Stomach (tissue), 9 donors: Measurements from ENCODE around the gene CKAP2. TPM values are rescaled to one million over a fixed set of nuclear protein-coding genes. Genes with fewer than 3 reads are reported as not detected.
"Not testable (repeated sequence)": the region's sequence is repeated elsewhere in the genome, so short reads cannot be mapped to it uniquely, and the experiment has no call there.

Experiments used
- DNase-seq, 2 donors: peaks; one replicate each; pipeline versions ENCODE4 v3.0.0 to v3.0.0-alpha.2; 2013 to 2019
- H3K27ac ChIP-seq, 5 donors: fragments of 200-600 bp in 4 of 5; sonication (generic) in 4 of 5; one replicate each; pipeline ENCODE4 v1.5.1; 2013 to 2019; ENCODE audit warnings: mild to moderate bottlenecking in 1 of 5, moderate library complexity in 1 of 5
- H3K27me3 ChIP-seq, 3 donors: fragments of 200-600 bp; sonication (generic); one replicate each; pipeline ENCODE4 v1.5.1; 2017 to 2019; ENCODE audit warnings: mixed run types in 1 of 3
- H3K36me3 ChIP-seq, 4 donors: fragments of 200-600 bp; sonication (generic); 1 replicate in 3 of 4; 2 replicates in 1 of 4; pipeline ENCODE4 v1.5.1; 2016 to 2019
- H3K4me1 ChIP-seq, 4 donors: fragments of 200-600 bp; sonication (generic); one replicate each; pipeline ENCODE4 v1.5.1; 2016 to 2019
- H3K4me3 ChIP-seq, 4 donors: fragments of 200-600 bp; sonication (generic) in 3 of 4; one replicate each; pipeline ENCODE4 v1.5.1; 2016 to 2019; ENCODE audit warnings: mild to moderate bottlenecking in 1 of 4
- H3K9me3 ChIP-seq, 4 donors: fragments of 200-600 bp; sonication (generic); one replicate each; pipeline ENCODE4 v1.5.1; 2016 to 2019
- EP300 ChIP-seq: sonication (generic); formaldehyde crosslinking; IDR thresholded peaks from one replicate; pipeline ENCODE4 v1.6.1; 2017; ENCODE audit warnings: antibody characterized with exemption
- POLR2A ChIP-seq, 4 donors: fragments of 450-650 bp; IDR thresholded peaks; one replicate each; pipeline ENCODE4 v1.6.1; 2016; ENCODE audit warnings: antibody characterized with exemption in 4 of 4, control low read depth in 2 of 4, mild to moderate bottlenecking in 1 of 4, moderate library complexity in 1 of 4
- POLR2AphosphoS5 ChIP-seq, 3 donors: sonication (generic); formaldehyde crosslinking; IDR thresholded peaks; one replicate each; pipeline ENCODE4 v1.6.1; 2016; ENCODE audit warnings: antibody characterized with exemption in 3 of 3
- WGBS, 5 donors: extraction: QIAGEN DNeasy Blood & Tissue Kit in 3 of 5; methylation state at CpG; one replicate each; pipeline versions ENCODE4 v1.1.5 to v1.1.7; 2013 to 2018; 5-methylcytosine and 5-hydroxymethylcytosine counted together
- intact Hi-C: fragments of 100-400 bp; cut with DNase I; formaldehyde crosslinking; loops from one replicate; pipeline ENCODE4 v1.15.1; 2023; ENCODE audit warnings: low total_unique reads
- polyA plus RNA-seq, 3 donors: library from polyadenylated mRNA; stranded (reverse); fragments of 200-250 nt; gene quantifications; one replicate each; pipeline ENCODE4 v1.2.3, GENCODE V29; 2013
- total RNA-seq, 5 donors: library from RNA; depleted of rRNA; stranded (reverse); fragments of >200 nt; gene quantifications; one replicate each; pipeline versions ENCODE4 v1.1.0 to v1.2.3, GENCODE V29; 2014 to 2016
- TF ChIP-seq, protein P1 (sequence below), 7 experiments: fragments of 450-650 bp in 4 of 7; fragments of 200-600 bp in 3 of 7; sonication (generic) in 3 of 7; IDR thresholded peaks; one replicate each; pipeline ENCODE4 v1.5.1; 2016 to 2019; ENCODE audit warnings: antibody characterized with exemption in 7 of 7, control low read depth in 2 of 7, mild to moderate bottlenecking in 1 of 7
- donor health status: healthy with polysubstance abuse.
- donor health status: Bipolar disorder and iron deficiency.
- donor health status: healthy.

Gene CKAP2
- total and polyA plus RNA-seq, 8 donors = 2.3 to 31.6 (median 12.5) TPM

DNA sequence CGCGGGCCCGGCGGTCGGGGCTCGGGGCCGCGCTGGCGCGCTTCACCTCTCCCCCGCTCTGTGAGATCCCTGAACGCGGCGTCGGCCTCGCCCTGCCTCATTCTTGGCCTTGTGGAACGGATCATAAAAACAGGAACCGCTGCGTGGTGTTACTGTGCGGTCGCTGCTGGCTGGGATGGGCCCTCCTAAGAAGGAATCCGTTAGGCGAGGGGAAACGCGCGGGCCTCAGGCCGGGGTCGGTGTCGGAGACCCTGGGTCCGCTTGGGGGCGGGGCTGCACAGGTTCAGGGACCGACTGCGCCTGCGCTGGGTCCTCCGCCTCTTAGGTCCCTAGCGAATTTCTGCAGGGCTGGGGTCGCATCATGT lies 381 bp downstream of the CKAP2 start:
- WGBS, 5 donors = 0 to 1% (median 0%) methylated on average over 19 to 37 of the region's 37 CpGs
- Histone ChIP-seq H3K27me3 (no peaks in the 10 kb centered on the region), H3K4me3 (peak overlapping the region; percentile 71 to 96 (median 81)), H3K9me3 (no peaks in the 10 kb centered on the region), H3K4me1 (peaks cover 13 to 45% (median 22%) of the 10 kb centered on the region in 4 donors), H3K27ac (peak overlapping the region; percentile 88 to 97 (median 90)), H3K36me3 (peaks cover 0 to 8% (median 0%) of the 10 kb centered on the region in 4 donors)
- peak; percentile 65 to 93 for DNase-seq
- intact Hi-C loops = no loop called here
- TF ChIP-seq EP300 = no peak
- TF ChIP-seq POLR2A (IDR thresholded peaks at IDR 0.05) = no peak
- TF ChIP-seq POLR2AphosphoS5 (IDR thresholded peaks at IDR 0.05) = no peak
- TF ChIP-seq, protein P1, sequence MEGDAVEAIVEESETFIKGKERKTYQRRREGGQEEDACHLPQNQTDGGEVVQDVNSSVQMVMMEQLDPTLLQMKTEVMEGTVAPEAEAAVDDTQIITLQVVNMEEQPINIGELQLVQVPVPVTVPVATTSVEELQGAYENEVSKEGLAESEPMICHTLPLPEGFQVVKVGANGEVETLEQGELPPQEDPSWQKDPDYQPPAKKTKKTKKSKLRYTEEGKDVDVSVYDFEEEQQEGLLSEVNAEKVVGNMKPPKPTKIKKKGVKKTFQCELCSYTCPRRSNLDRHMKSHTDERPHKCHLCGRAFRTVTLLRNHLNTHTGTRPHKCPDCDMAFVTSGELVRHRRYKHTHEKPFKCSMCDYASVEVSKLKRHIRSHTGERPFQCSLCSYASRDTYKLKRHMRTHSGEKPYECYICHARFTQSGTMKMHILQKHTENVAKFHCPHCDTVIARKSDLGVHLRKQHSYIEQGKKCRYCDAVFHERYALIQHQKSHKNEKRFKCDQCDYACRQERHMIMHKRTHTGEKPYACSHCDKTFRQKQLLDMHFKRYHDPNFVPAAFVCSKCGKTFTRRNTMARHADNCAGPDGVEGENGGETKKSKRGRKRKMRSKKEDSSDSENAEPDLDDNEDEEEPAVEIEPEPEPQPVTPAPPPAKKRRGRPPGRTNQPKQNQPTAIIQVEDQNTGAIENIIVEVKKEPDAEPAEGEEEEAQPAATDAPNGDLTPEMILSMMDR (IDR thresholded peaks at IDR 0.05) = no peak

DNA sequence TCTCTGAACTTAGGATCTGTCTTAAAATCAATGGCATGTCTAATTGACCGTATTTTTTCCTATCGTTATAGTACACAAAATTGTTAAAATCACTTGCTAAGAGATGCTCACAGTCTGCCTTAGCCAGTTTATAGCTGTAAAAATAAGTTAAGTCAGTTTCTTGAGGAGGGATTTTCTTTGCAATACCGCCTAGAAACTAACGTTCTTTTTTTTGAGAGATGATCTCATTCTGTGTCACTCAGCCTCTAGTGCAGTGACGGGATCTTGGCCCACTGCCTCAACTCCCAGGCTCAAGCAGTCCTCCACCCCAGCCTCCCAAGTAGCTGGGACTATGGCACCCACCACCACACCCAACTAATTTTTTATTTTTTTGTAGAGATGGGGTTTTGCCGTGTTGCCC lies 4.4 kb downstream of the CKAP2 start:
- H3K4me3 ChIP-seq = no peak overlapping the region
- peaks cover 6 to 26% (median 12%) of the 10 kb centered on the region in 4 donors for H3K4me1 ChIP-seq
- 84 to 91% (median 85%) methylated on average over 6 of the region's 6 CpGs for WGBS, 5 donors
- peaks cover 0 to 45% (median 24%) of the 10 kb centered on the region in 4 donors for H3K36me3 ChIP-seq
- no peaks in the 10 kb centered on the region for H3K9me3 ChIP-seq
- no peaks in the 10 kb centered on the region for H3K27me3 ChIP-seq
- DNase-seq = no peak
- intact Hi-C loops = no loop called here
- TF ChIP-seq, protein P1 (IDR thresholded peaks at IDR 0.05) = no peak
- TF ChIP-seq POLR2AphosphoS5 (IDR thresholded peaks at IDR 0.05) (no peak), EP300 (no peak), POLR2A (IDR thresholded peaks at IDR 0.05) (no peak)
- no peak overlapping the region for H3K27ac ChIP-seq

DNA sequence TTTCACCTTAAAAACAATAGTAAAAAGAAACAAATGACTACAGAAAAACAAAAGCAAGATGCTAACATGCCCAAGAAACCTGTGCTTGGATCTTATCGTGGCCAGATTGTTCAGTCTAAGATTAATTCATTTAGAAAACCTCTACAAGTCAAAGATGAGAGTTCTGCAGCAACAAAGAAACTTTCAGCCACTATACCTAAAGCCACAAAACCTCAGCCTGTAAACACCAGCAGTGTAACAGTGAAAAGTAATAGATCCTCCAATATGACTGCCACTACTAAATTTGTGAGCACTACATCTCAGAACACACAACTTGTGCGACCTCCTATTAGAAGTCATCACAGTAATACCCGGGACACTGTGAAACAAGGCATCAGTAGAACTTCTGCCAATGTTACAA lies 6.0 kb downstream of the CKAP2 start:
- H3K36me3 ChIP-seq = peaks cover 0 to 50% (median 33%) of the 10 kb centered on the region in 4 donors
- no peak overlapping the region for H3K4me3 ChIP-seq
- 80 to 87% (median 83%) methylated on average over 3 of the region's 3 CpGs for WGBS, 5 donors
- H3K27ac ChIP-seq = no peak overlapping the region
- DNase-seq = no peak
- H3K27me3 ChIP-seq = no peaks in the 10 kb centered on the region
- no peaks in the 10 kb centered on the region for H3K9me3 ChIP-seq
- H3K4me1 ChIP-seq = peaks cover under 1 to 19% (median 5%) of the 10 kb centered on the region in 4 donors
- intact Hi-C loops = no loop called here
- TF ChIP-seq, protein P1 (IDR thresholded peaks at IDR 0.05) = no peak
- TF ChIP-seq EP300 (no peak), POLR2A (IDR thresholded peaks at IDR 0.05) (no peak), POLR2AphosphoS5 (IDR thresholded peaks at IDR 0.05) (no peak)

DNA sequence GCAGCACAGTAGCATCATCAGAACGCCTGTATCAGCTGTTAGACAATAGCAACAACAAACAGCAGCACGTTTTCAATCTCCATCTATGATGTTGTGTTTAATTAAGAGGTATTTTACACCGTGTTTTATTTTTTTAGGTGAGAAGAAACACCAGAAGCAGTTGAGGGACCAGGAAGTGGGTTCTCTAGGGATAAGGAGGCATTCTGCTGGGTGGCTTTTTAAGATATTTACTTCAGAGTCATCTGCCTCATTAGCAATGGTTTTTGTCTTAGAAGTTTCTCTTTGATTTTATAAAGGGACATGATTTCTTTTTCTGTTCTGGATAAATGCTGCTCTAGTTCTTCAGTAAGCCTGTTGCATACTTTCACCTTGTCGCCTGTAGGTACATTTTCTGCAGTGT lies 8.2 kb downstream of the CKAP2 start:
- WGBS, 5 donors = 76 to 81% (median 78%) methylated on average over 4 of the region's 4 CpGs
- H3K9me3 ChIP-seq = no peaks in the 10 kb centered on the region
- intact Hi-C loops = no loop called here

DNA sequence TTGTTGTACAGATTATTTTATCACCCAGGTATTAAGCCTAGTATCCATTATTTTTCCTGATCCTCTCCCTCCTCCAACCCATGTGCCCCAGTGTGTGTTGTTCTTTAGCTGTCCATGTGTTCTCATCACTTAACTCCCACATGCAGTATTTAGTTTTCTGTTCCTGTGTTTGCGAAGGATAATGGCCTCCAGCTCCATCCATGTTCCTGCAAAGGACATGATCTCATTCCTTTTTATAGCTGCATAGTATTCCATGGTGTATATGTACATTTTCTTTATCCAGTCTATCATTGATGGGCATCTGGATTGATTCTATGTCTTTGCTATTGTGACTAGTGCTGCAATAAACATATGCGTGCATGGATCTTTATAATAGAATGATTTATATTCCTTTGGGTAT lies 13.2 kb downstream of the CKAP2 start:
- DNase-seq, intact Hi-C loops, H3K9me3 ChIP-seq, H3K27me3 ChIP-seq, H3K27ac ChIP-seq, H3K4me3 ChIP-seq, H3K4me1 ChIP-seq: not testable (repeated sequence)
- H3K36me3 ChIP-seq = peaks cover 0 to 57% (median 33%) of the 10 kb centered on the region in 4 donors
- 90 to 99% (median 97%) methylated on average over 2 of the region's 2 CpGs for WGBS, 5 donors

More for the DNA sequence above, 8.2 kb downstream of the CKAP2 start:
- no peak overlapping the region for H3K27ac ChIP-seq
- H3K27me3 ChIP-seq = no peaks in the 10 kb centered on the region
- H3K4me1 ChIP-seq = peaks cover 0 to 2% (median 0%) of the 10 kb centered on the region in 4 donors
- H3K36me3 ChIP-seq = peaks cover 0 to 64% (median 38%) of the 10 kb centered on the region in 4 donors
- TF ChIP-seq, protein P1 (IDR thresholded peaks at IDR 0.05) = no peak
- DNase-seq = no peak
- H3K4me3 ChIP-seq = no peak overlapping the region

DNA sequence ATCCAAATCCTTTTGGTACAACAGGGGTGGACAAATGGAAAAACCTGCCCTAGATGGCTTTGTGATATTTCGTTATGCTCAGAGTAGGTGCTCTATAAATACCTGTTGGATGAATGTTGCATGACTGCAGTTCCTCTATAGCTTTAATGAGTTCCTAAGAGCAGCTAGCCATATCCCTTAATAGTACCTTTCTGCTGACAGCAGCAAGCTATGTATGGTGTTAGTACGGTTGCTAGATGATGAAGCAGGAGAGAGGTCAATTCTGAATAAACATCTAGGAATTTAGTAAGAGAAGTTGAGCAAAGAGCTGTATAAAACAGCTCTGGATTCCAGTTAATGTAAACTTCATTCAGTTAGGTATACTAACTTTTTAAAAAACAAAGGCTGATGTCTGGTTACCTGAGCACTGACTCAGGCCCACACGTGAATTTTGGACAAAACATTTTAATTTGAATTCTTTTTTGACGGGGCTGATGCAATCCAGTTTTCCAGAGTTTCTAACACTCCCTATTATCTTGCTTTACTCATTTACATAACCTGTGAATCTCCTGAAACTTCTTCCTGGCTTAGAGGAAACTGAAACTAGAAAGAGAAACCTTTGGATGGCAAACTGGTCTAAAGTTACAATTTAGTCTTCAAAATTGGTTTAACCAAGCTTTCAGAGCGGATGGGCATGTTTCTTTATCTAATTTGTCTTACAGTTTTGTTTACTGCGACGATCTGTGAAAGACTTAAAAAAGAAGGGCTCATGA lies 25.6 kb downstream of the CKAP2 start:
- H3K36me3 ChIP-seq, H3K9me3 ChIP-seq, DNase-seq, H3K4me3 ChIP-seq, intact Hi-C loops, H3K4me1 ChIP-seq, H3K27ac ChIP-seq, H3K27me3 ChIP-seq: not testable (repeated sequence)
- WGBS, 5 donors = 72 to 83% (median 79%) methylated on average over 5 to 6 of the region's 7 CpGs

DNA sequence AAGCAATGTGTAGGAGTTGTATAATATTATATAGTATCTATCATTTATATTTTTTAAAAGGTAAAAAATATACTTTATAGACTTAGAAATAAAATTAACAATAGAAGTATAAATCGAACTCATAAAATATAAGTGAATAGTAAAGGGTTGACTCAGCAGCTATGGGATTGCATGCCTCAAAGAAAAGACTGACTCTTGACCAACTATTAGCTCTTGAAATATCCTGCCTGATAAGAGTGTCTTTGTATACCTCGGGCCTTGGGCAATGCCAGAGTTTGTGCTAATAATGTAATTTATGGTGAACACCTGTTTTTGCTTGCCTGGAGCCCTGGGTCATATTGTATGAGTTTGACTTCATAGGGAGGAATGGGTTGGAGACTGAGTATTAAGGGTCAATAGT lies 31.8 kb downstream of the CKAP2 start:
- DNase-seq, intact Hi-C loops, H3K27me3 ChIP-seq, H3K9me3 ChIP-seq, H3K4me1 ChIP-seq, H3K36me3 ChIP-seq, H3K4me3 ChIP-seq, H3K27ac ChIP-seq: not testable (repeated sequence)
- WGBS, 5 donors = 40 to 75% (median 45%) methylated on average over 1 to 2 of the region's 2 CpGs
